Measurements from ENCODE around the gene PARP4. TPM values are rescaled to one million over a fixed set of nuclear protein-coding genes. Genes with fewer than 3 reads are reported as not detected.

The PARP4 gene
- total and polyA plus RNA-seq, 2 of the 13 experiments (the other 11 are each of a cell fraction or from before 2014, with no cell fraction given): 40.5 to 42.6 TPM

GRCh38 chr13:24539500-24540165 is 27.1 kb upstream of the PARP4 start (continued):
- TF ChIP-seq, protein P1, sequence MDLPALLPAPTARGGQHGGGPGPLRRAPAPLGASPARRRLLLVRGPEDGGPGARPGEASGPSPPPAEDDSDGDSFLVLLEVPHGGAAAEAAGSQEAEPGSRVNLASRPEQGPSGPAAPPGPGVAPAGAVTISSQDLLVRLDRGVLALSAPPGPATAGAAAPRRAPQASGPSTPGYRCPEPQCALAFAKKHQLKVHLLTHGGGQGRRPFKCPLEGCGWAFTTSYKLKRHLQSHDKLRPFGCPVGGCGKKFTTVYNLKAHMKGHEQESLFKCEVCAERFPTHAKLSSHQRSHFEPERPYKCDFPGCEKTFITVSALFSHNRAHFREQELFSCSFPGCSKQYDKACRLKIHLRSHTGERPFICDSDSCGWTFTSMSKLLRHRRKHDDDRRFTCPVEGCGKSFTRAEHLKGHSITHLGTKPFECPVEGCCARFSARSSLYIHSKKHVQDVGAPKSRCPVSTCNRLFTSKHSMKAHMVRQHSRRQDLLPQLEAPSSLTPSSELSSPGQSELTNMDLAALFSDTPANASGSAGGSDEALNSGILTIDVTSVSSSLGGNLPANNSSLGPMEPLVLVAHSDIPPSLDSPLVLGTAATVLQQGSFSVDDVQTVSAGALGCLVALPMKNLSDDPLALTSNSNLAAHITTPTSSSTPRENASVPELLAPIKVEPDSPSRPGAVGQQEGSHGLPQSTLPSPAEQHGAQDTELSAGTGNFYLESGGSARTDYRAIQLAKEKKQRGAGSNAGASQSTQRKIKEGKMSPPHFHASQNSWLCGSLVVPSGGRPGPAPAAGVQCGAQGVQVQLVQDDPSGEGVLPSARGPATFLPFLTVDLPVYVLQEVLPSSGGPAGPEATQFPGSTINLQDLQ (CRISPR knock-in tag; IDR thresholded peaks at IDR 0.05): no peak
- no peak for TF ChIP-seq JUNB (CRISPR knock-in tag; IDR thresholded peaks at IDR 0.05; ENCODE audit: borderline replicate concordance)
- TF ChIP-seq ZNF431 (CRISPR knock-in tag; IDR thresholded peaks at IDR 0.05; ENCODE audit: borderline replicate concordance, low read depth): no peak
- TF ChIP-seq TARDBP (CRISPR knock-in tag; IDR thresholded peaks at IDR 0.05): no peak
- no peak for TF ChIP-seq ZNF136 (CRISPR knock-in tag; IDR thresholded peaks at IDR 0.05; ENCODE audit: low read depth)
- no peak for TF ChIP-seq ZC3H4 (CRISPR knock-in tag; IDR thresholded peaks at IDR 0.05; ENCODE audit: borderline replicate concordance)

DNA sequence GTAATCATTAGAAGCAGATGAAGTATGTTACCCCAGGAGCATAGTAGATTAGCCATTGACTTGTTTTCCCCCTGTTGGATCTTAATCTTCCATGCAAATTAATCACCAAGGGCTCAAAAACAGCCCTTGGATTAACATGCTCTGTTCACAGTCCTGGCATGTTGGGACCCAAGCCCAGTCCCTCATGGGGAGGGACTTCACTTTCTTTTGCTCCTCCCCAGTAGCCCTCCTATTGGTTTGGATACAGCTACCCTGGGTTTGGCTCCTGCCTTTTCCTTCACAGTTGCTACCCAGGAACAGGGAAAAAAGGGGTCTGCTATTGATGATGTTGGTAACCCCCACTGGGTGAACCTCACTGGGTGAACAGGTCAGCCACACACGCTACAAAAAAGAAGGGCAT is 16.9 kb upstream of the PARP4 start:
- in situ Hi-C loops (cut with HindIII; ENCODE audit: extremely low pct_ligation_motif_present, low pct_unique_long_range_greater_than_20kb): no loop called here
- Histone ChIP-seq H3K9me3 (ENCODE audit: low read length) (no peaks in the 10 kb centered on the region), H3K36me3 (replicated peaks in 1 of 2; ENCODE audit: control insufficient read depth in 1 of 2, insufficient read depth in 2 of 2, low read length in 2 of 2) (no peaks in the 10 kb centered on the region), H2AFZ (ENCODE audit: low read length) (no peak overlapping the region), H3K79me2 (ENCODE audit: insufficient read depth, low read length) (no peaks in the 10 kb centered on the region), H4K20me1 (ENCODE audit: insufficient read depth, low read length) (no peaks in the 10 kb centered on the region), H3K4me1 (ENCODE audit: insufficient read depth, low read length) (no peaks in the 10 kb centered on the region), H3K4me2 (ENCODE audit: low read depth, low read length) (no peak overlapping the region), H3K27ac (ENCODE audit: extremely low read length, insufficient read depth, low read length) (no peak overlapping the region), H3K4me3 (replicated peaks in 1 of 3; ENCODE audit: insufficient read depth in 1 of 3, low read depth in 2 of 3, low read length in 3 of 3) (no peak overlapping the region), H3K27me3 (ENCODE audit: control insufficient read depth in 1 of 2, insufficient read depth in 2 of 2, low read length in 2 of 2) (peaks cover 0 to 6% of the 10 kb centered on the region in 2 experiments; a peak in 1 of 5 replicates), H3K9ac (ENCODE audit: insufficient read depth, low read depth, low read length) (no peak overlapping the region)
- BruUV-seq (replicated peaks): no TSS peak
- POLR2A ChIA-PET: no interaction called here
- TF ChIP-seq JARID2 (CRISPR knock-in tag; IDR thresholded peaks at IDR 0.05; ENCODE audit: insufficient replicate concordance) (no peak), ZNF3 (CRISPR knock-in tag; IDR thresholded peaks at IDR 0.05) (no peak), SATB2 (CRISPR knock-in tag; IDR thresholded peaks at IDR 0.05) (no peak)
- TF ChIP-seq, protein P2, sequence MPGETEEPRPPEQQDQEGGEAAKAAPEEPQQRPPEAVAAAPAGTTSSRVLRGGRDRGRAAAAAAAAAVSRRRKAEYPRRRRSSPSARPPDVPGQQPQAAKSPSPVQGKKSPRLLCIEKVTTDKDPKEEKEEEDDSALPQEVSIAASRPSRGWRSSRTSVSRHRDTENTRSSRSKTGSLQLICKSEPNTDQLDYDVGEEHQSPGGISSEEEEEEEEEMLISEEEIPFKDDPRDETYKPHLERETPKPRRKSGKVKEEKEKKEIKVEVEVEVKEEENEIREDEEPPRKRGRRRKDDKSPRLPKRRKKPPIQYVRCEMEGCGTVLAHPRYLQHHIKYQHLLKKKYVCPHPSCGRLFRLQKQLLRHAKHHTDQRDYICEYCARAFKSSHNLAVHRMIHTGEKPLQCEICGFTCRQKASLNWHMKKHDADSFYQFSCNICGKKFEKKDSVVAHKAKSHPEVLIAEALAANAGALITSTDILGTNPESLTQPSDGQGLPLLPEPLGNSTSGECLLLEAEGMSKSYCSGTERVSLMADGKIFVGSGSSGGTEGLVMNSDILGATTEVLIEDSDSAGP (CRISPR knock-in tag; IDR thresholded peaks at IDR 0.05; ENCODE audit: borderline replicate concordance): no peak
- FAIRE-seq: no peak
- no peak for ATAC-seq
- 0% methylated on average over 1 of the region's 1 CpG for WGBS (ENCODE audit: low lambda C conversion rate)
- intact Hi-C loops (cut with micrococcal nuclease; ENCODE audit: unreplicated experiment): no loop called here
- CTCF ChIA-PET (ENCODE audit: low intra/inter-chr PET ratio, low total read pairs): no interaction called here
- no peak for DNase-seq (ENCODE audit: low spot score)
